ENCODE measurements around the gene RELN. TPM values are rescaled to one million over a fixed set of nuclear protein-coding genes. Genes with fewer than 3 reads are reported as not detected.

The RELN gene
- polyA plus RNA-seq, 1 experiment = 4.3 TPM

- CTCF ChIA-PET = no interaction called here
- no peak for DNase-seq (ENCODE audit: low read depth)
- Histone ChIP-seq H3K4me3 (ENCODE audit: low read depth, low read length) (no peak overlapping the region), H3K36me3 (ENCODE audit: control insufficient read depth, insufficient read depth, low read length) (no peaks in the 10 kb centered on the region), H3K27me3 (ENCODE audit: control insufficient read depth, insufficient read depth, low read length) (no peaks in the 10 kb centered on the region)
- TF ChIP-seq, protein P1, sequence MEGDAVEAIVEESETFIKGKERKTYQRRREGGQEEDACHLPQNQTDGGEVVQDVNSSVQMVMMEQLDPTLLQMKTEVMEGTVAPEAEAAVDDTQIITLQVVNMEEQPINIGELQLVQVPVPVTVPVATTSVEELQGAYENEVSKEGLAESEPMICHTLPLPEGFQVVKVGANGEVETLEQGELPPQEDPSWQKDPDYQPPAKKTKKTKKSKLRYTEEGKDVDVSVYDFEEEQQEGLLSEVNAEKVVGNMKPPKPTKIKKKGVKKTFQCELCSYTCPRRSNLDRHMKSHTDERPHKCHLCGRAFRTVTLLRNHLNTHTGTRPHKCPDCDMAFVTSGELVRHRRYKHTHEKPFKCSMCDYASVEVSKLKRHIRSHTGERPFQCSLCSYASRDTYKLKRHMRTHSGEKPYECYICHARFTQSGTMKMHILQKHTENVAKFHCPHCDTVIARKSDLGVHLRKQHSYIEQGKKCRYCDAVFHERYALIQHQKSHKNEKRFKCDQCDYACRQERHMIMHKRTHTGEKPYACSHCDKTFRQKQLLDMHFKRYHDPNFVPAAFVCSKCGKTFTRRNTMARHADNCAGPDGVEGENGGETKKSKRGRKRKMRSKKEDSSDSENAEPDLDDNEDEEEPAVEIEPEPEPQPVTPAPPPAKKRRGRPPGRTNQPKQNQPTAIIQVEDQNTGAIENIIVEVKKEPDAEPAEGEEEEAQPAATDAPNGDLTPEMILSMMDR (IDR thresholded peaks at IDR 0.05; ENCODE audit: insufficient read depth, low read depth, low read length) = no peak
- POLR2A ChIA-PET = no interaction called here
Measured at GRCh38 chr7:103648135-103648534, 341.3 kb downstream of the RELN start.

DNA sequence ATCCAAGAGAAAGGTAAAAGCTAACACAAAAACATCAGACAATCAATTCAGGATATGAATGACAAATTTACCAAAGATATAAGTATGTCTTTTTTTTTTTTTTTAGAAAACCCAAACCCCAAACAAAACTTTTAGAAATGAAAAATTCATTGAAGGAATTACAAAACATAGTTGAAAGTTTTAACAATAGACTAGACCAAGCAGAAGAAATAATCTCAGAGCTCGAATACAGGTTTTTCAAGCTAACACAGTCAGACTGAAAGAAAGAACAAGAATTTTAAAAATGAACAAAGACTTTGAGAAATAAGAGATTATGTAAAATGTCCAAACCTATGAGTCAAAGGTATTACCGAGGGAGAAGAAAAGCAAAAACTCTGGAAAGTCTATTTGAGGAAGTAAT, 345.1 kb downstream of the RELN start:
- DNase-seq (ENCODE audit: low read depth) = no peak
- TF ChIP-seq, protein P1 (IDR thresholded peaks at IDR 0.05; ENCODE audit: insufficient read depth, low read depth, low read length) = no peak
- Histone ChIP-seq H3K4me3 (ENCODE audit: low read depth, low read length) (no peak overlapping the region), H3K27me3 (ENCODE audit: control insufficient read depth, insufficient read depth, low read length) (no peaks in the 10 kb centered on the region), H3K36me3 (ENCODE audit: control insufficient read depth, insufficient read depth, low read length) (no peaks in the 10 kb centered on the region)
- ChIA-PET CTCF (no interaction called here), POLR2A (no interaction called here)

- ChIA-PET POLR2A (no interaction called here), CTCF (no interaction called here)
- H3K4me3 ChIP-seq (ENCODE audit: low read depth, low read length) = no peak overlapping the region
- no peaks in the 10 kb centered on the region for H3K27me3 ChIP-seq (ENCODE audit: control insufficient read depth, insufficient read depth, low read length)
- TF ChIP-seq, protein P1 (IDR thresholded peaks at IDR 0.05; ENCODE audit: insufficient read depth, low read depth, low read length) = no peak
- DNase-seq (ENCODE audit: low read depth) = peak; percentile 30
- no peaks in the 10 kb centered on the region for H3K36me3 ChIP-seq (ENCODE audit: control insufficient read depth, insufficient read depth, low read length)
Measured at GRCh38 chr7:103640031-103640779, 349.3 kb downstream of the RELN start.

GRCh38 chr7:103637726-103638125, 351.7 kb downstream of the RELN start:
- POLR2A ChIA-PET = no interaction called here
- Histone ChIP-seq H3K4me3 (ENCODE audit: low read depth, low read length) (no peak overlapping the region), H3K36me3 (ENCODE audit: control insufficient read depth, insufficient read depth, low read length) (no peaks in the 10 kb centered on the region), H3K27me3 (ENCODE audit: control insufficient read depth, insufficient read depth, low read length) (no peaks in the 10 kb centered on the region)
- TF ChIP-seq, protein P1 (IDR thresholded peaks at IDR 0.05; ENCODE audit: insufficient read depth, low read depth, low read length) = no peak
- DNase-seq (ENCODE audit: low read depth) = peak; percentile 37
- CTCF ChIA-PET = interaction anchor here (1.6 kb wide), 1 partner anchor 19 kb away, joined by 4 read pairs; no protein-coding TSS in a partner anchor

DNA sequence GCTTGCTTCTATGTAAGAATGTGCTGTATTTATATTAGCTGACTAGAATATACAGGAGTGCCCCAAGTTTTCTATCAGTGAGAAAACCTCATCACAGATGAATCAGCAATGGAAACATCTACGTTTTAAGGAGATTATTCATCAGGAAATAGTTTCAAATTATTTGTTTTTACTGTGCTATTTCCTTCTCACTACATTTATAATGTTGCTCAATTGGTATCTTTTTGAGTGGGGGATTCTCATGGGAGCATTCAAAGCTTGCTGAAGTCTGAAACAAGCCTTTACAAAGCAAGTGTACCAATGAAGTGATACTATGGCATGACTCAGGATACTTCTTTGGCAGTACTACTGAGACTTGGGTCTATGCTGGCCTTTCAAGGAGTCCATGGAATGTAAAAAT, 352.4 kb downstream of the RELN start:
- Histone ChIP-seq H3K36me3 (ENCODE audit: control insufficient read depth, insufficient read depth, low read length) (no peaks in the 10 kb centered on the region), H3K27me3 (ENCODE audit: control insufficient read depth, insufficient read depth, low read length) (no peaks in the 10 kb centered on the region), H3K4me3 (ENCODE audit: low read depth, low read length) (no peak overlapping the region)
- TF ChIP-seq, protein P1 (IDR thresholded peaks at IDR 0.05; ENCODE audit: insufficient read depth, low read depth, low read length) = no peak
- ChIA-PET POLR2A (no interaction called here), CTCF (interaction anchor here (1.6 kb wide), 1 partner anchor 19 kb away, joined by 4 read pairs; no protein-coding TSS in a partner anchor)
- DNase-seq (ENCODE audit: low read depth) = peak; percentile 69

All from BJ (cell line).